GM18867 (cell line): ENCODE measurements around the gene SELENOS.
A peak's percentile ranks its signal among the peaks of the same experiment; 100 is the strongest.

Experiments
- ATAC-seq: cut with Tn5 transposase; IDR thresholded peaks from one replicate; pipeline ENCODE4 v1.9.1; 2021; ENCODE audit warnings: mild to moderate bottlenecking, moderate library complexity; ENCODE audit not compliant: unreplicated experiment

SELENOS gene

GRCh38 chr15:101251830-101252820, 25.2 kb downstream of the SELENOS start, which contains the start of gene CHSY1:
Gene CHSY1, minus strand, starts transcription at chr15:101252048. Its CDS starts 592 bp downstream, at chr15:101251456.
- ATAC-seq, result peak; percentile 72

GRCh38 chr15:101250873-101251829, 26.1 kb downstream of the SELENOS start:
- ATAC-seq, result peak; percentile 43

GRCh38 chr15:101250341-101250831, 26.9 kb downstream of the SELENOS start:
- no peak for ATAC-seq

GRCh38 chr15:101248274-101248673, 29.0 kb downstream of the SELENOS start:
- ATAC-seq, result no peak

GRCh38 chr15:101246824-101247745, 30.2 kb downstream of the SELENOS start:
- ATAC-seq, result no peak

DNA sequence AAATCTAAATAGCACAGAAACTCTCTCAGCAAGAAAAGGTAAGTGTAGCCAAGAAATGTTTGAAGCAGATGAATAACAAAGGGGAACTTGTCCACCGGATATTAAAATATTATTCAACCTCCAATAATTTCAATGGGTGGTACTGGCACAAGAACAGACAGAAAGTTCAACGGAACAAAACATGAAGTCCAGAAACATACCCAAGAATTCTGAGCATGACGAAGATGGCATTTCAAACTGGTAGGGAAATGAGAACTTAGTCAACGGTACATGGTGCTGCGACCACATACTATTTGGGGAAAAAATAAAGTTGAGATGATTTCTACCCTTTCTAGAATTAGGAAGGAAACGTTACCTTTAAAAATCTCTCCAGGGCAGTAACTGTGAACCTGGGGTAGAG, 30.9 kb downstream of the SELENOS start:
- ATAC-seq, result no peak

- no peak for ATAC-seq
Observed at GRCh38 chr15:101244889-101245668, 32.2 kb downstream of the SELENOS start.

DNA sequence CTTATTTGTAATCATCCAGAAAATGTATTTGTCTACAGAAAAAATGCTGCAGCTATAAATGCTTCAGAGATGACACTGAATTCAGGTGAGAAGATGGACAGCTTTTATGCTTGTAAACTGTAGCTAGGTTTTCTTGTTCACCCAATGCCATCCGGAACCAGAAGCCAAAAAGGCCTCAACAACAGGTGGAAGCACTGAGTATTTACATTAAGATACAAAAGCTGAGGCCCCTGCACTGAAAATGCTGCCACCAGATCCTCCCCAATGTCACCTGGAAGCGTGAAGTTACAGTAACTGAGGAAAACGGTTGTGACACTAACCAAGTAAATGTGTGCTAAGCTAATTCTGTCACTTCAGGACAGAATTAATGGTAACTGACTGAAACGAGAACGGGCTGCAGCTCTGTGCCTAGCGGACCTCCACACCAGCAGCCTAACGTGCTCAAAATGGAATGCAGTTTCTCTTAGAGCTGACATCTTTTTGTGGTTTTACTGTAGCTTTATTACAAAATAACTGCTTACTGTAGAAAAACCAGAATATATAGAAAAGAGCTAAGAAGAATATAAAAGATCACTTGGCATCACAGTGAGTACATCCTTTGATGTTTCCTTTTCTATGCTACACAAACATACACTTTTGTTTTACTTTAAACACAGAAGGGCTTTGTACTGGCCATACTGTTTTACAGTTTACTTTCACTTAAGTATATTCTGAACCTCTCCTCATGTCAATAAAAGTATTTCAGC, 33.1 kb downstream of the SELENOS start:
- no peak for ATAC-seq

DNA sequence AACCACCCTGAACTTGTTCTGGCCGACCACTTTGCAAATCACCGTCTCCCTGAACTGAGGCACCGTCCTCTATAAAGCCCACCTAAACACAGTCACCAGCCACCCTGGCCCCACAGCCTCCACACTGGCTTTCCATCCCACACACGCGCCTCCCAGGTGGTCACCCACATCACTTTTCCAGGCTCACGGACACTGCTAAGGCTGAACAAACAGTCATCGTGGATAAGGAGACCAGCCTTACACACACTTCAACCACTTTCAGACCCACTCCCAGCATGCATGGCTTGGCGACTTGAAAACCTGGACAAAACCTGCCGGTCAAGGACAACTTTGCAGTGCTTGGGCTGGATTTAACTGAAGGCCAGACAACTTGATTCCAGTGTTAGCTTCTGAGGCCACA, 33.9 kb downstream of the SELENOS start:
- ATAC-seq, result no peak

- no peak for ATAC-seq
Observed at GRCh38 chr15:101242999-101243336, 34.3 kb downstream of the SELENOS start.

DNA sequence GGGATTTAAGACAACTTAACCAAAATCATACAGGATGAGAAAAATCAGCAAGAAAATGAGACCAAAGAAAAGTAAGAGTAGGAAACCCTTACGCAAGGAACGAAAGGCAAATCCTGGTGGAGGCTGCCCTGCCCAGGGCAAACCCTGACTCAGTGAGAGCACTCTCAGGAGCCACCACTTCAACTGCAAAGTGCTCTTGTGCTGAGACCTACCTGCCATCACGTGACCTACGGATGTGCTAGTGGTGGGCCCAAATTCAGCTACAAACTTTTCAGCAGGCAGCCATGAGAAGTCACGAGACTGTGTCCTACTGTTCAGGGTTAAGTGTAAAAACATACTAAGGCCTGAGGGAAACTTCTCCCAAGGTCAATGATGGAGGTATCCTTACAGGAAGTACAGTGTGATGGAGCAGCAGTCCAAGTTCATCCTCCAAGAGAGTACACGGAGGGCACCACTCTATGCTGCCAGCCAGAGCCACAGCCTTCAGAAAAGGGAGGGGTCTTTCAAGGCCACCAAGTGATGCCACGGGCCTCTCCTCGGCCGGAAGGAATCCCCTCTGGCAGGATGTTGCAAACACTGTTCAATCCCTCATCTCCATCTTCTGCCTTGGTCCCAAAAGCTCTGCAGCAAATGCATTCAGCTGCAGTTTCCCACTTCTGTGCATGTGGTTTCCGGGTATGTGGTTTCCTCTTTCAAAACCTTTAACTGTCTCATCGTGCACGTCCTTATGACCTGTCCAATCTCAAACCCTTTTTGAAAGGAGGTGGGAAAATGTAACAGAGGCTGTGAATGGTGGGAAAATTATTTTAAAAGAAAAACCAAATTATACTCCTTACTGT, 34.9 kb downstream of the SELENOS start:
- peak; percentile 81 for ATAC-seq

- no peak for ATAC-seq
Observed at GRCh38 chr15:101240358-101240757, 36.9 kb downstream of the SELENOS start.

DNA sequence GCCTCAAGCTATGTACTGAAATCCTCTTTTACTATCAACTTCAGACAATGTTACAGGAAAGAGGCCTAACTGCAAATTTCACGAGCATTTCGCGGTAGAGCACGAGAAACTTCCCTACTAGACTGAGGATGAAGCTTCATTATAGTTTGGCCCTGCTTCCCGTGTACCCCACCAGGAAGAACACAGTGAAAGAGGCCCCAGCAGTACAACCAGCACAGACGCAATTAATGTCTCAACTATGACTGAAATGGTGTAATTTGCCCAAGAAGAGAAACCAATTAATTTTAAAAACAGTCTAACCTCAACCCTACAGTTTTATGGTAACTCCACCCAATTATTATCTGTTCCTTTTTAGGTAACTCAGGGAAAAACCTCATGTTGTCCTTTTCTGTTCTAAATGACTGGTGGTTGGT, 37.6 kb downstream of the SELENOS start:
- no peak for ATAC-seq

DNA sequence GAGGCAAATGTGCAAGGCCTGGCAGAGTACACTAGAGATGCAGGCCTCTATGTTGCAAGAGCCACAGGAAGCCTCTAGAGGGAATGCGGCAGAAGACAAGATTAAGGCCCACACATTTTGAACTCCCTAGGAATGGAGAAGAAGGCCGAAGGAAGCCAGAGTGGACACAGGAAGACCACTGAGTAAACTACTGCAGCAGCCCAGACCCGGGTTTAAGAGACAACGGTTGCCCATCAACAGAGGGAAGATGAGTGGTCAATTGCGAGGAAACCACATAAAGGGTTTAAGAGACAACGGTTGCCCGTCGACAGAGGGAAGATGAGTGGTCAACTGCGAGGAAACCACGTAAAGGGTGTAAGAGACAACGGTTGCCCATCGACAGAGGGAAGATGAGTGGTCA, 40.0 kb downstream of the SELENOS start:
- ATAC-seq, result no peak

DNA sequence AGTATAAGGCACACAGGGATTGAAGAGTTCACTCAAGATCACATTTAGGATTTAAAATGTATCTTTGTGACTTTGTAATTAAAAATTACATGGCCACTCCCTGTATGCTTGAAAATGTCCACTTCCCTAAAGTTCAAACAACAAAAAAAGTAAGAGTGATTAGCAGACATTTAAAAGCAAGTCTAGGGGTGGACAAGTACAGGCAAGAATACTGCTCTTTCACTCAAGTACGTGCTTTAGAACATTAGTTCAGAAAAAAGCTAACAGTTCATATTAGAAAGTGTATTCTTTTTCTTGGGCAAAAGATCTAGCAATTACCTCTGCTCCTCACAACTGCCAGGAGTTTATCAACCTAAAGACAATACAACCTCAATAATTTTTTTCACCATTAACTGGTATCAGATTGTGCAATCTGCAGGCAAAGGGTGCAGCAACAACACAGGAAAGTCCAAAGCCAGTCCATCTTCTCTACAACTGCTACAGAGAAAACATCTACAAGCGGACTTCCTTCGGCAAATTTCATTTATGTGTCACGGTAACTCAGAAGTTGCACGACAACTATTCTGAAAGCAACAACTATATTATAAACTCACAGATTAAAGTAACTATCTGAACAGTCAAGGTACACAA, 43.5 kb downstream of the SELENOS start:
- no peak for ATAC-seq

- no peak for ATAC-seq
Observed at GRCh38 chr15:101232677-101233076, 44.6 kb downstream of the SELENOS start.

DNA sequence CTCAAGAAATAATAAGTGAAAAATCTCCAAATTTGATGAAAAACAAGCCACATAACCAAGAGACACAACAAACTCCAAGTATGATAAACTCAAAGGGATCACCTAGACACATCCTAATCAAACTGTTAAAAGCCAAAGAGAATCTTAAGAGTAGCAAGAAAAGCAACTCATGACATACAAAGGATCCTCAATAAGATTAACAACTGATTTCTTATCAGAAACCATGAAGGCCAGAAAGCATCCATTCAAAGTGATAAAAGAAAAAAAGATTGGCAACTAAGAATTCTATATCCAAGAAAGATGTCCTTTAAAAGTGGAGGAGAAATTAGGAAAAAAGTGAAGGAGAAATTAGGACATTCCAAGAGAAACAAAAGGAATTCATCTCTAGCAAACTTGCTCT, 49.0 kb downstream of the SELENOS start:
- no peak for ATAC-seq
